OCI-LY1 (cell line): ENCODE measurements around the gene SRPRA.

ENCODE experiments used
- H2AFZ ChIP-seq: fragments of 200-600 bp; sonication (generic), shearing (Covaris generic); 2 replicates; pipeline ENCODE4 v1.6.0; 2014; ENCODE audit warnings: antibody characterized with exemption, mild to moderate bottlenecking, low read length
- H3F3A ChIP-seq: fragments of 200-600 bp; sonication (generic), shearing (Covaris generic); 2 replicates; pipeline ENCODE4 v1.6.0; 2014; ENCODE audit warnings: mild to moderate bottlenecking, antibody characterized with exemption, low read length, moderate library complexity; ENCODE audit not compliant: insufficient read depth
- H3K27ac ChIP-seq: fragments of 200-600 bp; sonication (generic); 2 replicates; pipeline ENCODE4 v1.5.1; 2014; ENCODE audit warnings: low read length, mixed run types, mild to moderate bottlenecking, low read depth; ENCODE audit not compliant: poor library complexity, severe bottlenecking
- H3K27me3 ChIP-seq: fragments of 200-600 bp; sonication (generic); 2 replicates; pipeline ENCODE4 v1.6.0; 2014; ENCODE audit warnings: antibody characterized with exemption, mild to moderate bottlenecking, low read length, moderate library complexity; ENCODE audit not compliant: insufficient read depth
- H3K36me3 ChIP-seq: fragments of 200-600 bp; sonication (generic); 2 replicates; pipeline ENCODE4 v1.6.1; 2014; ENCODE audit warnings: mild to moderate bottlenecking, antibody characterized with exemption, low read length, moderate library complexity, mixed read lengths; ENCODE audit not compliant: insufficient read depth
- H3K4me1 ChIP-seq: fragments of 200-600 bp; sonication (generic); 2 replicates; pipeline ENCODE4 v1.5.1; 2014; ENCODE audit warnings: mild to moderate bottlenecking, low read length, moderate library complexity; ENCODE audit not compliant: insufficient read depth, severe bottlenecking
- H3K4me2 ChIP-seq: fragments of 200-600 bp; sonication (generic), shearing (Covaris generic); 2 replicates; pipeline ENCODE4 v1.6.1; 2014; ENCODE audit warnings: low read length
- H3K4me3 ChIP-seq: fragments of 200-600 bp; sonication (generic); 2 replicates; pipeline ENCODE4 v1.5.1; 2014; ENCODE audit warnings: low read length, low read depth, mild to moderate bottlenecking, mixed read lengths; ENCODE audit not compliant: poor library complexity, severe bottlenecking
- H3K79me2 ChIP-seq: fragments of 200-600 bp; shearing (Covaris generic); 2 replicates; pipeline ENCODE4 v1.6.1; 2016; ENCODE audit warnings: mixed run types, low read length, mixed read lengths; ENCODE audit not compliant: insufficient read depth
- H3K9ac ChIP-seq: fragments of 200-600 bp; sonication (generic), shearing (Covaris generic); 2 replicates; pipeline ENCODE4 v1.6.1; 2014; ENCODE audit warnings: mild to moderate bottlenecking, low read length, mixed read lengths
- H3K9me2 ChIP-seq: fragments of 200-600 bp; sonication (generic), shearing (Covaris generic); 2 replicates; pipeline ENCODE4 v1.6.1; 2014; ENCODE audit warnings: low read depth, mild to moderate bottlenecking, low read length, mixed read lengths
- H3K9me3 ChIP-seq: fragments of 200-600 bp; shearing (Covaris generic); 2 replicates; pipeline ENCODE4 v1.6.1; 2014; ENCODE audit warnings: low read length, mixed read lengths
- H4K20me1 ChIP-seq: fragments of 200-600 bp; sonication (generic), shearing (Covaris generic); 2 replicates; pipeline ENCODE4 v1.6.0; 2016; ENCODE audit warnings: mild to moderate bottlenecking, low read length; ENCODE audit not compliant: insufficient read depth
- EZH2 ChIP-seq: fragments of 200-600 bp; sonication (generic), shearing (Covaris generic); IDR thresholded peaks from 2 replicates; pipeline ENCODE4 v1.8.0; 2017; ENCODE audit warnings: borderline replicate concordance, mixed run types, mild to moderate bottlenecking, antibody characterized with exemption, low read length, moderate library complexity, mixed read lengths
- TF ChIP-seq, protein P1 (sequence below): fragments of 200-600 bp; sonication (generic), shearing (Covaris generic); IDR thresholded peaks from 2 replicates; pipeline ENCODE4 v1.5.1; 2017; ENCODE audit warnings: mild to moderate bottlenecking, antibody characterized with exemption, low read length, moderate library complexity, mixed read lengths

The SRPRA gene

GRCh38 chr11:126246636-126247035 is 22.1 kb downstream of the SRPRA start:
- Histone ChIP-seq H3K4me2 (no peak overlapping the region), H2AFZ (no peak overlapping the region), H3K27me3 (no peaks in the 10 kb centered on the region), H3K9me2 (no peaks in the 10 kb centered on the region), H3K36me3 (peaks cover 8% of the 10 kb centered on the region), H3K9ac (no peak overlapping the region), H4K20me1 (no peaks in the 10 kb centered on the region), H3K9me3 (no peaks in the 10 kb centered on the region), H3F3A (no peaks in the 10 kb centered on the region), H3K79me2 (no peaks in the 10 kb centered on the region), H3K4me3 (no peak overlapping the region), H3K27ac (no peak overlapping the region), H3K4me1 (no peaks in the 10 kb centered on the region)
- TF ChIP-seq, protein P1, sequence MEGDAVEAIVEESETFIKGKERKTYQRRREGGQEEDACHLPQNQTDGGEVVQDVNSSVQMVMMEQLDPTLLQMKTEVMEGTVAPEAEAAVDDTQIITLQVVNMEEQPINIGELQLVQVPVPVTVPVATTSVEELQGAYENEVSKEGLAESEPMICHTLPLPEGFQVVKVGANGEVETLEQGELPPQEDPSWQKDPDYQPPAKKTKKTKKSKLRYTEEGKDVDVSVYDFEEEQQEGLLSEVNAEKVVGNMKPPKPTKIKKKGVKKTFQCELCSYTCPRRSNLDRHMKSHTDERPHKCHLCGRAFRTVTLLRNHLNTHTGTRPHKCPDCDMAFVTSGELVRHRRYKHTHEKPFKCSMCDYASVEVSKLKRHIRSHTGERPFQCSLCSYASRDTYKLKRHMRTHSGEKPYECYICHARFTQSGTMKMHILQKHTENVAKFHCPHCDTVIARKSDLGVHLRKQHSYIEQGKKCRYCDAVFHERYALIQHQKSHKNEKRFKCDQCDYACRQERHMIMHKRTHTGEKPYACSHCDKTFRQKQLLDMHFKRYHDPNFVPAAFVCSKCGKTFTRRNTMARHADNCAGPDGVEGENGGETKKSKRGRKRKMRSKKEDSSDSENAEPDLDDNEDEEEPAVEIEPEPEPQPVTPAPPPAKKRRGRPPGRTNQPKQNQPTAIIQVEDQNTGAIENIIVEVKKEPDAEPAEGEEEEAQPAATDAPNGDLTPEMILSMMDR = no peak
- TF ChIP-seq EZH2 = no peak

- TF ChIP-seq, protein P1 = no peak
- TF ChIP-seq EZH2 = no peak
- Histone ChIP-seq H3K9ac (no peak overlapping the region), H4K20me1 (no peaks in the 10 kb centered on the region), H2AFZ (no peak overlapping the region), H3K9me3 (no peaks in the 10 kb centered on the region), H3K4me3 (no peak overlapping the region), H3K9me2 (no peaks in the 10 kb centered on the region), H3K27ac (no peak overlapping the region), H3K79me2 (no peaks in the 10 kb centered on the region), H3F3A (no peaks in the 10 kb centered on the region), H3K4me1 (no peaks in the 10 kb centered on the region), H3K36me3 (peaks cover 7% of the 10 kb centered on the region), H3K4me2 (no peak overlapping the region), H3K27me3 (no peaks in the 10 kb centered on the region)
These were observed 35.3 kb downstream of the SRPRA start for GRCh38 chr11:126233391-126233790.

GRCh38 chr11:126232683-126233082 is 36.0 kb downstream of the SRPRA start:
- no peak for TF ChIP-seq EZH2
- TF ChIP-seq, protein P1 = no peak
- no peaks in the 10 kb centered on the region for H3K4me1 ChIP-seq
- no peaks in the 10 kb centered on the region for H4K20me1 ChIP-seq
- H2AFZ ChIP-seq = no peak overlapping the region
- H3F3A ChIP-seq = no peaks in the 10 kb centered on the region
- H3K9me3 ChIP-seq = no peaks in the 10 kb centered on the region
- H3K27me3 ChIP-seq = no peaks in the 10 kb centered on the region
- no peaks in the 10 kb centered on the region for H3K9me2 ChIP-seq
- peaks cover 4% of the 10 kb centered on the region; the same call in 1 of the 2 replicates for H3K36me3 ChIP-seq
- no peak overlapping the region for H3K9ac ChIP-seq
- H3K4me3 ChIP-seq = no peak overlapping the region
- no peaks in the 10 kb centered on the region for H3K79me2 ChIP-seq
- H3K4me2 ChIP-seq = no peak overlapping the region
- H3K27ac ChIP-seq = no peak overlapping the region
